OCI-M2 (cell line): ENCODE data around the gene B3GLCT.
A peak's percentile ranks its signal among the peaks of the same experiment; 100 is the strongest.
"Not testable (repeated sequence)": the region's sequence is repeated elsewhere in the genome, so short reads cannot be mapped to it uniquely, and the experiment has no call there.

Experiments
- DNase-seq: peaks from one replicate; lab custom pipeline; 2025; ENCODE audit not compliant: unreplicated experiment; lab: John Stamatoyannopoulos, UW

The B3GLCT gene

GRCh38 chr13:31199849-31200636, at the start of gene B3GLCT:
B3GLCT (plus strand) TSS chr13:31199975; CDS start chr13:31200085, 110 bp downstream.
- DNase-seq, result no peak

- DNase-seq, result no peak
Measured at GRCh38 chr13:31150315-31150985, 49.3 kb upstream of the B3GLCT start.

DNA sequence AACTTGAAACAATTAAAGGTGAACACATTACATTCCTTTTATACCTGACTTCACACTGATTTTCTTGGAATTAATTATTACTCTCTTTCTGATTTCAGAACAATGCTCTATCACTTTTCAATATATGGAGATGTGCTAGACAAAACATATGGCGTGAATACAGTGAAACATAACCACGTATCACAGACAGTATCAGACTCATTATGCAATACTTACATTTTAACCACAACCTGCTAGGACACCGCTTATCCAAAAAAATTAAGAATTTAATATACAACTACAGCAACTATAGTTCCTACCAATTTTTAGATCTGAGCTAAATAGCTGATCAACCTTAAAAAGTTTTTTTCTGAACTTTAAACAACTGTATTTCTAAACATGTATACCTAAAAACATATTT, 47.9 kb upstream of the B3GLCT start:
- DNase-seq, result no peak

GRCh38 chr13:31154939-31155338, 44.8 kb upstream of the B3GLCT start:
- DNase-seq, result no peak

DNA sequence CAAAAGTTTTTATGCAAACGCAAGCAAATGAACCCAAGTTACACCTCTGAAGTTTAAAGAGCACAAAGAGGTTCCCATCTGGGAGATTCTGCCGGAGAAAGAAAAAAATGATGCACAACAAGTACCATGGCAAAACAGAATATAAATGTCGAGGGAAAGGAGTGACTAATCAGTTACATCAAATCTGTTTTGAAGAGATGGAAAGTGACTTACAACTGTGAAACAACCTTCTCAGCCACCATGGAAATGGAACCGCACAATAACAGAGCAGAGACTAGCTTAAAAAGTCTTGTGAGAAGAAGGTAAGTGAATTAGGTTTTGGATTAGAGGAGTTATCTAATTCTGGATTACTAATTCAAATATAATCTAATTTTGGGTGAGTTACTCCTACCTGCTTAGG, 40.5 kb upstream of the B3GLCT start:
- DNase-seq, result no peak

GRCh38 chr13:31160857-31161556, 38.8 kb upstream of the B3GLCT start:
- DNase-seq, result no peak

DNA sequence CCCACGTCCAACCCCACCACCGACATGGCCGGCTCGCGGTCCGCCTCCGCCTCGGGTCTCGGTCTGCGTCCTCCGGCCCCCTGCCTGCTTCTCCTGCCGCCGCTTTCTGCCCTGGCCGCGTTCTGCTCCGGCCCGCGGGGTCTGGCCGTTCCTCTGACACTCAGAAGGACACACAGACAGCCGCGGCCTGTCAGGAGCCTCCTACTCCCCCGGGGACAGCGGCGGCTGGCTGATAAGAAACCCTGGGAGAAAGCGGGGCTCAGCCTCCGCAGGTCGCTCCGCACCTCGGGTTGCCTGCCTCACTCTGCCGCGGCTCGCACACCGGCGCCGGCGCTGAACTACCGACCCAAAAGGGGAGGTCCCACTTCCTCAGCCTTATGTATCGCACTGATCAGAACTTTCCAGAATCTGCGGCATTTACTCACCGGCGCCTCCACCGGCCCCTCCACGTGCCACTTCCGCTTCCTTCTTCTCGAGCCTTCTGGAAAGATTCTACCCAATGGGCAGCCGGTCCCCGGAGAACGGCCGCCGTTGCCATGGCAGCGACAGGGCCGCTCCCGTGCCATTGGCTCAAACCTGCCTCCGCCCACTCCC, 38.1 kb upstream of the B3GLCT start, which contains the start of gene HSPH1:
HSPH1 (minus strand) TSS at position 348 of the 594 bp plus-strand sequence; CDS start at position 26, 322 bp downstream.
- DNase-seq, result peak; percentile 72

DNA sequence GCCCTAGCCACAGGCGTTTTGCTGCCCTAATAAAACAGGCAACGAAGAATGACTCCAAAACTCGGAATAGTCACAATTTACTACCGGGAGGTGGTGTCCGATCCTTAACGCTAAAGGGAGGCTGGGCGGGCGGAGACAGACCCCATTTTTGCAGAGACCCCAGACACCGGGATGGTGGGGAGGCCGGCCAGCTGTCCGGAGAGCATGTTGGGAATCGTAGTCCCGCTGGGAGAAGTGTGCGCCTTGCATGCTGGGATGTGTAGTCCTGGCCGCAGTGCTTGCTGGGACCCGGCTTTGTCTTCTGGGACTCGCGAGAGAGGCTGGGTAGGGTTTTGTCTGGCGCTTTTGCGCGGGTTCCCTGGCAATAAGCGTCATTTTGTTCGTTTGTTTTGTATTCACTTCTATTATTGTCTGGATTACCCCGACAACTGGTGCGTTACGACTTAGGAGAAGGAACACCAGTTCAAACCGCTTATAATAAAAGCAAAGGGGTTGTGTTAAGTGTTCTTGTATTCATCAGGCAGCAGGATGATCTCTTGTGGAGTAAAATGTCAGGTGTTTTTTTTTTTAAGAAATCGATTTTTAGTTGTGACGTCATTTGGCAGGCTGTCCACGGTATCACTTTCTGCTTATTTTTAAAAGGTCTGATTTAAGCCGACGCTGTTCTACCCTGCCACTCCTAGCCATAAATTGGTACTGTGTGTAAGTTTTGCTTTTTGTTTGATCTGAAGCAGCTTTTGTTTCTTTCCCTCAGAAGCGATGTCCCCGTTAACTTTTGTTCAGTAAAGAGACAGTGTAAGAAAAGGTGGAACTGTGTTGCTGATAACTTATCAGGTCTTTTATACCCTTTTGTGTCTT, 37.4 kb upstream of the B3GLCT start:
- DNase-seq, result peak; percentile 72

GRCh38 chr13:31166591-31166990, 33.2 kb upstream of the B3GLCT start:
- no peak for DNase-seq

DNA sequence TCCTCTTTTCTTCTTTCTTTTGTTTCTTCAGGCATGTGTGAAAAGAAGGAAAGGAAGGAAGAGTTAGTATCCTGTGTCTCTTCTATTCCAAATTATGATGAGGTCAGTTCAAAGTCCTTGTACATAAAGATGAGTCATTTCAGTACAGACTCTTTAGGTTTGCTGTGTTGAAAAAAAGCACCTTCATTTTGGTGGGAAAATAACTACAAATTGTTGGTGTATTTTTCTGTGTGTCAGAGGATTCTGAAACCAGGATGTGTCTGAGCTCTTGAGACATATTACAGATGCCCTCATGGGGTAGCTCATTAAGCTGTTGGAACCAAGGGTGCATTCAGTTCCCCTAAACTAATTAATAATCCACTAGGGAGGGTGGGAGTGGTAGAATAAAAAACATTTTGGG, 32.3 kb upstream of the B3GLCT start:
- no peak for DNase-seq

- DNase-seq, result no peak
Measured at GRCh38 chr13:31168166-31168565, 31.6 kb upstream of the B3GLCT start.

DNA sequence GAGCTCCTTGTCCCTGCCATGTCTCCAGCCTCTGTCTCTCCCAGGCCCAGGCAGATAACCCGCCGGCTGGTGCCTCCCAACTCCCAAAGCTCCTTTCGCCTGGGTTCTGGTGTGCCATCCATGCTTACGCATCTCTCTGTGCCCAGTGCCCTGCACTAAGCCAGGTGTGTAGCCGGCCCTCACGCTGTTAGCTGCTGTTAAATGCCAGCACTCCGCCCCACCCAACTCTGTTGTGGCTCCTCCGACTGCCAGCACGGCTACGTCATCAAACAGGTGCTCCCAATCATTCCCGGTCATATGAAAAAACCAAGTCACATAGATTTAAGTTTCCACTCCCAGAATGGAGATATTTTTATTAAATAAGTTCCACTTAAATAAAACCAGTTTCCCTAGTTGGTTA, 31.0 kb upstream of the B3GLCT start:
- no peak for DNase-seq

- DNase-seq, result no peak
Measured at GRCh38 chr13:31172001-31172400, 27.8 kb upstream of the B3GLCT start.

DNA sequence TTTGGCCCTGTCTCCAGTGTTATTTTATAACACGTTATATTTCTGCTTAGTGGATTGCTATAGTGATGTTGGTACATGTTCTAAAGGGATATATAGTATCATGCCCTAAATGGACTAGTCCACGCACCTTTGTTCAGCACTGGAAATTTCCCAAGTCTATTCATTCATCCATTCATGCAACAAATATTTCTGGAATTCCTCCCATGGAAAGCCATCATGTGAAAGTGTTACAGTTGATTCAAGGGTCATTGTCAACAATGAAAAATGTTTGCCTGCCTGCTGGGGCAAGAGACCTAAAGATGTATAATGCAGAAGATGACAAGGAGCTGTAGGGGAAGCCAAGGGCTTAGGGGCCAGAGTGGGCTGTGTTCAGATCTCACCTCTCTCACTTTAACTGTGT, 27.2 kb upstream of the B3GLCT start:
- no peak for DNase-seq

DNA sequence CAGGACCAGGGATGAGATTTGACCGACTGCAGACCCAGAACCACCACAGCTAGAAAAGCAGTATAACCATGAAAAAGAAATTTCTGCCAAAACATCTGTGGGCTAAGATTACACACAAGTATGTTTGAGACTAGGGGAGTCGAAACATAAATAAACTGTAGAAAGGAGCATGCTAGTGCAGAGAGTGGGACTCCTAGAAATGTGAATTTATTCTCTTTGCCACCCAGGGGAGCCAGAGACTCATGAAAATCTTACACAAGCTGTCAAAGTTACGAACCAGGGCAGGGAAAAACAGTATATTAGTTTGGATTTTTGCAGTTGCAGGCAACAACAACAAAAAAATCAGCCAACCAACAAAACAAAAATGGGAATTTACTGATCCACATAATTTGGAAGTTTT, 25.8 kb upstream of the B3GLCT start:
- no peak for DNase-seq

- no peak for DNase-seq
Measured at GRCh38 chr13:31175847-31176532, 23.8 kb upstream of the B3GLCT start.

- not testable (repeated sequence) for DNase-seq
Measured at GRCh38 chr13:31177813-31178495, 21.8 kb upstream of the B3GLCT start.

- DNase-seq, result no peak
Measured at GRCh38 chr13:31179241-31179640, 20.5 kb upstream of the B3GLCT start.

DNA sequence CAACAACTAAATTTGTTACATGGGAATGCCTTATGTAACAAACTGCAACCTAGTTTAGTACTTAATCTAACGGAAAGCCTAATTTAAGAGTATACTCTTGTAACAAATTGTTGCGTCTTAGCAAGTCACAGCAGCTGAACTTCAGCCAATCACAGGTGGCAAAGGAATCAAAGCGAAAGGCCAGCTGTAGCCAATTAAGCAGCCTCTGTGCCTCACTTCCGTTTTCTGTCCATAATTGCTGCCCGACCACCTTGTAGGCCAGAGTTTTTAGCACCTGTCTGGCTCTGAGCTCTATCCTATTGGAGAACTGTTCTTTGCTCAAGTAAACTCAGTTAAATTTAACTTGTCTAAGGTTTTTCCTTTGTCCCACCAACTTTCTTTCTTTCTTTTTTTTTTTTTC, 20.0 kb upstream of the B3GLCT start:
- DNase-seq, result no peak
